Measurements from ENCODE around the gene BRAP.
"Not testable (repeated sequence)": the region's sequence is repeated elsewhere in the genome, so short reads cannot be mapped to it uniquely, and the experiment has no call there.

BRAP gene

GRCh38 chr12:111606767-111607230 is 79.0 kb downstream of the BRAP start:
- DNase-seq, result no peak

GRCh38 chr12:111605911-111606766 is 79.6 kb downstream of the BRAP start:
- no peak for DNase-seq

DNA sequence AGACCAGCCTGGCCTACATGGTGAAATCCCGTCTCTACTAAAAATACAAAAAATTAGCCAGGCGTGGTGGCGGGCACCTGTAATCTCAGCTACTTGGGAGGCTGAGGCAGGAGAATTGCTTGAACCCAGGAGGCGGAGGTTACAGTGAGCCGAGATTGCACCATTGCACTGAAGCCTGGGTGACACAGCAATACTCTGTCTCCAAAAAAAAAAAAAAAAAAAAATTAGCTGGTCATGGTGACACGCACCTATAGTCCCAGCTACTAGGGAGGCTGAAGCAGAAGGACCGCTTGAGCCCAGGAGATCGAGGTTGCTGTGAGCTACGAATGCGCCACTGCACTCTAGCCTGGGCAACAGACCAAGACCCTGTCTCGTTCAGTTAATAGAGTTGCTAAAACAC is 82.9 kb downstream of the BRAP start:
- not testable (repeated sequence) for DNase-seq

DNA sequence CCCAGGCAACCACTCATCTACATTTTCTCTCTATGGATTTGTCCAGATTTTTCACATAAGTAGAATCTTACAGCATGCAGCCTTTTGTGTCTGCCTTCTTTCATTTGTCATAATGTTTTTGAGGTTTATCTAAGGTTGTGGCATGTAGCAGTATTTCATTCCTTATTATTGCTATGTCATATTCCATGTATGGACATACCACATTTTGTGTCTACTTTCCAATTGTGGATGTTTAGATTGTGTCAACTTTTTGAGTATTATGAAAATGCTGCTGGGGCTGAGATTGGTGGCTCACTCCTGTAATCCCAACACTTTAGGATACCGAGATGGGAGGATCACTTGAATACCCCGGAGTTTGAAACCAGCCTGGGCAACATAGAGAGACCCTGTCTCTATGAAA is 83.4 kb downstream of the BRAP start:
- no peak for DNase-seq

DNA sequence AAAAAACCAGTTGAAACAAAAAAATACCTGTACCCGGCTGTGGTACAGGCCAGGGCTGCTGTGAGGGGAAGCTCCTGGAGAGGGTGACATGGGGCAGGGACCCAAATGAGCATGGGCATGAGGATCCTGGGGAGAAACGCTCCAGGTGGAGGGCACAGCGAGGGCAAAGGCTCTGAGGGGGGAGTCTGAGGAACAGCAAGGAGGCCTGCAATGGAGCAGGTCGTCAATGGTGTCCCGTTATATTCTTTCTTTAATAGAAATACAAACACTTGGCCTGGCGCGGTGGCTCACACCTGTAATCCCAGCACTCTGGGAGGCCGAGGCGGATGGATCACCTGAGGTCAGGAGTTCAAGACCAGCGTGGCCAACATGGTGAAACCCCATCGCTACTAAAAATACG is 84.8 kb downstream of the BRAP start:
- DNase-seq, result not testable (repeated sequence)

- DNase-seq, result peak in 1 of 2 donors; percentile 5
These were observed 85.5 kb downstream of the BRAP start for GRCh38 chr12:111600205-111600642.

GRCh38 chr12:111599453-111600204 is 86.1 kb downstream of the BRAP start:
- peak; percentile 86 to 90 for DNase-seq

GRCh38 chr12:111598637-111599452 is 86.9 kb downstream of the BRAP start, which contains the start of gene ATXN2:
Gene ATXN2 (minus strand): TSS chr12:111599315. CDS start chr12:111599034, 281 bp downstream.
- DNase-seq, result peak in 1 of 2 donors; percentile 64

DNA sequence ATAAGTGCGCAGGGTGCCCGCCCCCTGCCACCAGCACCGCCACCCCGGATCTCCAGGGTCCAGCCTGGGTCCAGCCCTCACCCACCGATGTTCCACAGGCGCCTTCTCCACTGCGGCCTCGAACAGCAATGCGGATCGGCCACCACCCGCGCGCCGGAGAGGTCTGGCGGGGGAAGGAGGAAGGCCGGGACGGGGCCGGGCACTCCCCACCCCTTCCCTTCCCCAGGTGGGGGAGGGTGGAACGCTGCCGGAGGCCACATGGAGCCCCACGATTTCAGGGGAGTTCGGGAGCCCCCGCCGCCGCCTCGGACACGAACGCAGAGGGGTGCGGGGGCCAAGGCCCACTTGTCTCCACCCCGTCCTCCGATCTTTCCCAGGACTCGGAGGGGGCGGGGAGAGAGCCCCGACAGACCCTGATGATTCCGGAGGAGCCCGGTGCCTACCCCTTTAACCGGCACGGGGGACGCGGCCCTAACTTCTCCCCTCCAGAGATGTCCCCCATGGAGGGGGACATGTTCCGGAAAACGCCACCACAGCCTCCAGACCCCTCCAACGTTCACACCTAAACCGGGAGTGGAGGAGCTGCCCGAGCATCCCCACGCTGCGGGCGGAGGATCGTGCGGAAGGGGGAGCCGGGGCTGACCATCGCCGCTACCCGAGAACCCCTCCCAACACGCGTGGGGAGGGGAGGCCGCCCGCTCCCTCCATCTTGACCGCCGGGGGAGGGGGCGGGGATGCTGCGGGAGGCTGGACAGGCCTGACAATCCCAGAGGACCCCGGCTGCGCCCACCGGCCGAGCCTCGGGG is 87.7 kb downstream of the BRAP start:
- peak in 1 of 2 donors; percentile 25 for DNase-seq

DNA sequence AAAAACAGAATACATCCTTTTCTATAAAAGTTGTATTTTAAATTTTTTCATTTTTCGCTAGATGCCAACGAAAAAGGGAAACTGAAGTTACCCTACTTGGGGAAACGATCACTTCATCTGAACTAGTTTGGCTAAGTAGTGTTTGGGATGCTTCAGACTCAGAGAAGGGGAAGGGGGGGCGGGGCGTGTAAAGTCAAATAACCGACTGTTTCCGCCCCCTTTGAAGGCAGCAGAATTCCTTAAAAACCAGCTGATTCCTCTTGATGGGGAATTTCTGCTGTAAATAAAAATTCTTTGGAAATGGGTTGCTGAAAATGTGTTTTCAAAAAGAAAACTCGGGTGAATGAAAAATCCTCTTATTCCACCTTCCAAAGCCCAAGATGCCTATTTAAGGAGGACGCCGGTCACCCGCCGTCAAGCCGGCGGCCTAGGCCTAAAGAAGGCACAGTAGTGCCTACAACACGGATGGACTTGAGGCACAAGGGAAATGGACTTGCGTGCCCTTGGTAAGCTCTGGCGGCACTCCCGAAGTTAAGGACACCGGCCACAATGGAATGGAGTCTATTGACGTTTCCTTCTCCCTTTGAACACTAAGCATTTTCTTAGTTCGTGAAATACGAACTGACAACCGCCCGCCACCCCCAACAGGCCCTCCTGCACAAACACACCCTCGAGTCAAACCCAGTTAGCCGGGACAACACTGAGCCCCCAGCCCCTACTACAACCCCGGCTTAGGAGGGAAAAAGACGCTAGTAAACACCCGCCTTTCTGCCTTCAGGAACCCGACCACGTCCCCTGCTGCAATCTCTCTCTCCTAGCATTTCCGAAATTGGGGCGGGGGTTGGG is 88.5 kb downstream of the BRAP start:
- peak; percentile 6 to 23 for DNase-seq

DNA sequence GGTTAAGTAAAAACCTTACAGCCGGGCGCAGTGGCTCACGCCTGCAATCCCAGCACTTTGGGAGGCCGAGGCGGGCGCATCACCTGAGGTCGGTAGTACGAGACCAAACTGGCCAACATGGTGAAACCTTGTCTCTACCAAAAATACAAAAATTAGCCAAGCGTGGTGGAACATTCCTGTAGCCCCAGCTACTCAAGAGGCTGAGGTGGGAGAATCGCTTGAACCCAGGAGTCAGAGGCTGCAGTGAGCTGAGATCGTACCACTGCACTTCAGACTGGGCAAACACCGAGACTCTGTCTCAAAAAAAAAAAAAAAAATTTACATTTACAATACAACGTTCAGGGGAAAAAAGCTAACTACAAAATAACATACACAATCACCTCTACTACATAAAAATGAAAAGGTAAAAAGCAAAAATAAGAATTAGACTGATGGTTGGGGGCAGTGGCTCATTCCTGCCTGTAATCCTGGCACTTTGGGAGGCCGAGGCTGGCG is 90.4 kb downstream of the BRAP start:
- not testable (repeated sequence) for DNase-seq
